Measurements from ENCODE around the gene KCNE2.
"Not testable (repeated sequence)": the region's sequence is repeated elsewhere in the genome, so short reads cannot be mapped to it uniquely, and the experiment has no call there.

KCNE2 gene

DNA sequence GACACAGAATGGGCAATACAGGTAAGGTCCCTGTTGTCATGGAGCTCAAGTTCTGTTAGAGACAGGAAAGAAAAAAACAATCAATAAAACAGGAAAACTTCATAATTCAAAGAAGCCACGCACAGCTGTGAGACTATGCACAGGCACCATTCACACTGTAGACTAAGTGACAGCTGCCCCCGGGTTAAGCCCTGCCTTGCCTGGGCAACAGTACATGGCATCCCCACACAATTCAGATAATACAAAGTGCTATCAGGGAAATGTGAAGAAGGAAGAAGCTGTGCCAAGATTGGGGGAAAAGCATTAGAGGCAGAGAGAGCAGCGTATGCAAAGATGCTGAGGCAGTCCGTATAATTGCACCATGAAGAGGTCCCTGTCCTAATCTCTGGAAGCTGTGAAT lies 9.0 kb upstream of the KCNE2 start:
- DNase-seq: no peak

GRCh38 chr21:34355570-34355969 lies 8.2 kb upstream of the KCNE2 start:
- DNase-seq: no peak

GRCh38 chr21:34357889-34358288 lies 5.9 kb upstream of the KCNE2 start:
- DNase-seq: no peak

GRCh38 chr21:34358866-34359265 lies 4.9 kb upstream of the KCNE2 start:
- no peak for DNase-seq

DNA sequence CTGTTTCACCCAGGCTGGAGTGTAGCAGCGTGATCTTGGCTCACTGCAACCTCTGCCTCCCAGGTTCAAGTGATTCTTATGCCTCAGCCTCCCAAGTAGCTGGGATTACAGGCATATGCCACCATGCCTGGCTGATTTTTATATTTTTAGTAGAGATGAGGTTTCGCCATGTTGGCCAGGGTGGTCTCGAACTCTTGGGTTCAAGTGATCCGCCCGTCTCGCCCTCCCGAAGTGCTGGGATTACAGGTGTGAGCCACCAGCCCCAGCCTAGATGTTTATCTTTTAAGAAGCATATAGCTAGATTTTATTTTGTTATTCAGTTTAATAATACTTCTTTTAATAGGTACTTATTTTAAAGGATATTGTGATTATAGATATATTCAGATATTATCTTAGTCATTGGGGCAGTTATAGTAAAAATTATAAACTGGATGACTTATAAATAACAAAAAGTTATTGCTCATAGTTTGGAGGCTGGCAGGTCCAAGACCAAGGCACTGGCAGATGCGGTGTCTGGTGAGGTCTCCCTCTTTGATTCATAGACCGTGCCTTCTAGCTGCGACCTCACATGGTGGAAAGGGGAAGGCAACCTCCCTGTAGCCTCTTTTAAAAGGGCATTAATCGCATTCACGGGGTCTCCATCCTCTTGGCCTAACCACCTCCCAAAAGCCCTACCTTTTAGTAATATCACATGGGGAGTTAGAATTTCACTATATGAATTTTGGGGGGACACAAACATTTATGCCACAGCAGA lies 3.1 kb upstream of the KCNE2 start:
- no peak for DNase-seq

DNA sequence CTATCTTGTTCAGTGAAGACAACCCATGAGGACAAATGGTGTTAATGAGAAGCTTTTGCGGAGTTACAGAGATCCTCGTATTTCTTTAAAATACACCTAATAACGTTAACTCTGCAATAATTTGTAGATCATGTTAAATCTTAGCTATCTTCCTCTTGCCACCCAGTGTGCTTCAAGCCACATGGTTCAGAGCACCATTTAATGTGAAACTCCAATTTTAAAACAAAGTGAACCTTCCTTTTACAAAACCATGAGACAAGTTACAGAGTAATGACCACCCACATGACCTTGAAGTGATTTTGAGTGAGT lies 1.7 kb upstream of the KCNE2 start:
- DNase-seq: no peak

GRCh38 chr21:34362670-34363069 lies 1.1 kb upstream of the KCNE2 start:
- DNase-seq: no peak

DNA sequence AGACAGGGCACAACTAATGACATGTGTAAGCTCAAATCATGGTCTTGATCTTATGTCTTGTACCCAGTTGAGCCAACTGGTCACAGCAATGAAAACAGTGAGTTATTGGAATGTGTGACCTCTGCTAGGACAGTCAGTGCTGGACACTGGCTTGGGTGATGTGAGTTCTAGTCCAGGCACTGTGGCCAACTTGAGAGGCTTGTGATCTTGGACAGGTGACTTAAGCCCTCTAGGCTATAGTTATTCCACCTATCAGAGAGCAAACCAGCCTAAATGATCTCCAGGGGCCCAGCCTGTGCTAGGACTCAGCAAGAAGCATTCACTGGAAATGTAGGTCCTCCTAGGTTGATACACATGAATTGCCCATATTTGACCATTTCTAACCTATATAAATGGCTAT lies 1.1 kb downstream of the KCNE2 start:
- no peak for DNase-seq

- no peak for DNase-seq
Measured at GRCh38 chr21:34365809-34366208, 2.0 kb downstream of the KCNE2 start.

GRCh38 chr21:34367320-34367935 lies 3.6 kb downstream of the KCNE2 start:
- DNase-seq: no peak

- no peak for DNase-seq
Measured at GRCh38 chr21:34369741-34370140, 5.9 kb downstream of the KCNE2 start.

DNA sequence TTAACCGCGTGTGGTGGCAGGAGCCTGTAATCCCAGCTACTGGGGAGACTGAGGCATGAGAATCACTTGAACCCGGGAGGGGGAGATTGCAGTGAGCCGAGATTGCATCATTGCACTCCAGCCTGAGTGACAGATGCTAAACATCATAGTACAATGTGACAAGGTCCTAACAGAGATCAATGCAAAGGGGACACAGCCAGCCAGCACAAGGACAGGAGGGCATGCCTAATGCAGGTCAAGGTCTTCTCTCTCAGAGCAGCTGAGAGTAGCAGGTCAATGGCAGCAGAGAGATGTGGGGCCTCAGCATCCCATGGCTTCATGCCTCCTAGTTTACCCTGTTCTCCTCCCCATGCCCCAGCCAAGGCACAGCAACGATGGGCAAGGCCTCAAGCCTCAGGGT lies 8.5 kb downstream of the KCNE2 start:
- DNase-seq: no peak

DNA sequence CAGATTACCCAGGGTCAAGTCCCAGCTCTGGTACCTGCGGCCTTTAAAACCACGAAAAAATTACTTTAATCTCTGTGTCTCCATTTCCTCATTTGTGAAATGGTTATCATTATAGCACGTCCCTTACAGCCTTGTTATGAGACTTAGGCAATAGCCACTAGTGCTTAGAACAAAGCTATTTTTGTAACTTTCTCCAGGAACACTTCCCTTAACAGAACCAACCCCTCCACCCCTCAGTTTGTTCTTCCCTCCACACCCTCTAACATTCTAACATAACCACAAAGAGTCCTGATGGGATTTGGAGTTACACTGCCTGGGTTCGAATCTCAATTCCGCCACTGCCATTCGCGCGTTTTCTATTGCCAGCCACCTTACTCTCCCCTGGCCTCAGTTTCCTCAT lies 10.7 kb downstream of the KCNE2 start:
- not testable (repeated sequence) for DNase-seq

DNA sequence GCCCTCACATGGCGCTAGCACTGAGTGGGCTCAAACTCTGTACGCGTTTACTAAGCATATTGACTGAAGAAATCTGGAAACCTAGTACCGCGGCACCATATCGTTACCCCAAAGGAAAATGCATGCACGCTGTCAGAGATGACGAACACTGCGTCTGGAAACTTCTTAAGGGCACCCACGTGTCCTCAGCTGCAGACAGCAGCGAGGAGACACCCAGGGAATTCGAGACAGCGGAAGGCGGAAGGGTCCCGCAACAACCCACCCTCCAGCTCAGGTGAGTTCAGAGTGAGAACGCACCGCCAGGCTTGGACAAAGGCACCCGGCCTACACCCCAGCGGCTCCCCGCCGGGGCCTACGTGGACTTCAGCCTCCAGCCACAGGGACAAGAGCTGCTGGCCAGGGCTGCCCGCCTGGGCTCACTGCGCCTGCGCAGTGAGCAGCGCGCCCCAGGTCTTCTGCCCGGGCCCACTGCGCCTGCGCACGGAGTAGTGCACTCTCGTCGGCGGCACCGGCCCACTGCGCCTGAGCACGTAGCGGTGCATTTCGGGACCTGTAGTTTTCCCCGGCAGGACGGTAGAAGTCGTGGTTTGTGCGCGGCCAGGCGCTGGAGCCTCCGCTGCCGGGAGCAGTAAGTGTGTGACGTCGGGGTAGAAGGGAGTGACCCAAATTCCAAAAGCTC lies 11.3 kb downstream of the KCNE2 start, which contains the start of gene SMIM11:
Gene SMIM11, plus strand, starts transcription at position 568 of the 679 bp plus-strand sequence. CDS start 3,998 bp downstream, outside the sequence.
- not testable (repeated sequence) for DNase-seq

DNA sequence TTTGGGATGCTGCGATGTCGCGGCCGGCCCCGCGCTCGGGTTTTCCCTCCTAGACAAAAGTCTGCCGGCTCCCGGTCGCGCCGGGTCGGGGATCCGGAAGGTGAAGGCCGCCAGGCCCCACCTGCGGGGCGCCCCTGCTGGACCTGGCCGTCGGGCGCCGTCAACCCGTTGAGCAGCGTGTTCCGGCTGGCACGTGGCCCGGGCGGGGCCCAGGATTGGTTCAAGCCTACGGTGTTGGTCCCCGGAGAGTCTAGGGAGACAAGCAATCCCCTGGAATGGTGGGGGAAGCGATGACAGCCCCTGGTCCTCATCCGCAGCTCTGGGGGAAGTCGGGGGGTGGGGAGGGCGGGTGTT lies 11.8 kb downstream of the KCNE2 start:
- DNase-seq: not testable (repeated sequence)

DNA sequence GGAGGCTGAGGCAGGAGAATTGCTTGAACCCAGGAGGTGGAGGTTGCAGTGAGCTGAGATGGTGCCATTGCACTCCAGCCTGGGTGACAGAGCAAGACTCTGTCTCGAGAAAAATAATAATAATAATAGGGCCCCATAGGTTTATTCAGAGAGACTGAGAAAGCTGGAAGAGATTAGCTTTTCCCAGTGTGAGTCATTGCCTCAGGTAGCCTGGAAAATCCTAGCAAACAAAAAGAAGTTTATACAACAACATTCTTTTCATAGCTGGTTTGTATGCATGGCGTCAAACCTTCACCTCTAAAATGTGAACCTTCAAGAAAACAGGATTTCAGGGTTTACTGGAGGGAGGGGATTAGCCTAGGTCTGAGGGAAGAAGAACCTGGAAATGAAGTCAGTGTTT lies 19.3 kb downstream of the KCNE2 start:
- DNase-seq: not testable (repeated sequence)

- DNase-seq: not testable (repeated sequence)
Measured at GRCh38 chr21:34383724-34384415, 20.1 kb downstream of the KCNE2 start.

DNA sequence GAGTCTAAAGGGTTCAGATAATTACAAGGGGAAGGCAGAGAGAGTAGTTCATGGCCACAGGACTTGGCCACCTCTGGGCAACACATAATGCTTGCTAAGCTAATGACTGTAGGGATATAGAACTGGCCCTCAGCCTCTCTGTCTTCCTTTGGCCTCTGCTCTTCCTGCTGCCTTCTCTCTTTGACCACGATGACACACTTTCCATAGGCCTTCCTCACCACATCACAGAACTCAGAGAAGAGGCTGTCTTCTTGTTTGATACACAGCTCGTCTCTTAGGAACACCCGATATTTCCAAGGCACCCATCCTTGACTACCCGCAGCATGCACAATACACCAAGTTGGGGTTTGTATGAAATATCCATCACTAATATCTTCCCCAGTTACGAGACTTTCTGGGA lies 36.7 kb downstream of the KCNE2 start:
- DNase-seq: not testable (repeated sequence)

DNA sequence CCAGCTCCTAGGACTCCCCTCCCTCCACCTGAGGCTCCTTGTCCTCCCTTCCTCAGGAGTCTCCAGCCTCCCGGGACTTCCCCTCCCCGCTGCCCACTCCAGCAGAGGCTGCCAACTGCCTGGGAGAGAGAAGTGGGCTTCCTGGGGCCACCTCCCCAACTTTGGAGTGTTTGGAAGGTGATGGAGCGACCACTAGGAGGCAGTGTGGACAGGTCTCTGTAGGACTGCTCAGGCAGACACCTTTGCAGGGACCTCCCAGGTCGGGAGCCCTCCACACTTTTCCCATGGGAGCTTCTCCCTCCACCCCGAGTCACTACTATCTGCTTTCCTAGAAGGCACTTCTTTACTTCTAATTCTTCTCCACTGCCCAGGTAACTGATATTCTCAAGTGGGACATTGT lies 40.9 kb downstream of the KCNE2 start:
- DNase-seq: not testable (repeated sequence)

- not testable (repeated sequence) for DNase-seq
Measured at GRCh38 chr21:34405686-34406085, 41.9 kb downstream of the KCNE2 start.

GRCh38 chr21:34406102-34406501 lies 42.3 kb downstream of the KCNE2 start:
- DNase-seq: not testable (repeated sequence)

- DNase-seq: not testable (repeated sequence)
Measured at GRCh38 chr21:34406676-34407075, 42.9 kb downstream of the KCNE2 start.

GRCh38 chr21:34407294-34407693 lies 43.5 kb downstream of the KCNE2 start:
- not testable (repeated sequence) for DNase-seq
